Measurements from ENCODE around the gene CRLF2.
"Not testable (repeated sequence)": the region's sequence is repeated elsewhere in the genome, so short reads cannot be mapped to it uniquely, and the experiment has no call there.

Gene CRLF2

DNA sequence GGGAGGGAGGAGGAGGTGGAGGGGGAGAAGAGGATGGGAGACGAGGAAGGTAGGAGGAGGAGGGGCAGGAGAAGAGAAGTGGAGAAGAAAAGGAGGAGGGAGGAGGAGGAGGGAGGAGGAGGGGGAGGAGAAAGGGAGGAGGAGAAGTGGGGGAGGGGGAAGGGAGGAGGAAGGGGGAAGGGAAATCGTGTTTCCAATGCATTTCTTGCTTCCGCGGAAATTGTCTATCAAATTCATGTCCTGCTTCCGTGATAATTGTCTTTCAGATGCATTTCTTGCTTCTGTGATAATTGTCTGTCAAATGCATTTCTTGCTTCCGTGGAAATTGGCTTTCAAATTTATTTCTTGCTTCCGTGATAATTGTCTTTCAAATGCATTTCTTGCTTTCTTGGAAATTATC is 43.3 kb downstream of the CRLF2 start:
- no peak for DNase-seq (ENCODE audit: low spot score)

DNA sequence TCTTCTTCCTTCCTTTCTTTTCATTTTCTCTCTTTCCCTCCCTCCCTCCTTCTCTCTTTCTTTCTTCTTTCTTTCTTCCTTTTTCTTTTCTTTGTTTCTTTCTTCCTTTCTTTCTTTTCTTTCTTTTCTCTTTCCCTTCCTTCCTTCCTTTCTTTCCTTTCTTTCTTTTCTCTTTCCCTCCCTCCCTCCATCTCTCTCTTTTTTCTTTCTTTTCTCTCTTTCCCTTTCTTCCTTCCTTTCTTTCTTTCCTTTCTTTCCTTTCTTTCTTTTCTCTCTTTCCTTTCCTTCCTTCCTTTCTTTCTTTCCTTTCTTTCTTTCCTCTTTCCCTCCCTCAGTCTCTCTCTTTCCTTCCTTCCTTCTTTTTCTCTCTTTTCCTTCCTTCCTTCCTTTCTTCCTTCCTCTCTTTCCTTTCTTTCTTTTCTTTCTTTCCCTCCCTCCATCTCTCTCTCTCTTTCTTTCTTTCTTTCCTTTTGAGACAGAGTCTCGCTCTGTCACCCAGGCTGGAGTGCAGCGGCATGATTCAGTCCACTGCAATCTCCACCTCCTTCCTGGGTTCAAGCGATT is 44.4 kb downstream of the CRLF2 start:
- no peak for DNase-seq (ENCODE audit: low spot score)

DNA sequence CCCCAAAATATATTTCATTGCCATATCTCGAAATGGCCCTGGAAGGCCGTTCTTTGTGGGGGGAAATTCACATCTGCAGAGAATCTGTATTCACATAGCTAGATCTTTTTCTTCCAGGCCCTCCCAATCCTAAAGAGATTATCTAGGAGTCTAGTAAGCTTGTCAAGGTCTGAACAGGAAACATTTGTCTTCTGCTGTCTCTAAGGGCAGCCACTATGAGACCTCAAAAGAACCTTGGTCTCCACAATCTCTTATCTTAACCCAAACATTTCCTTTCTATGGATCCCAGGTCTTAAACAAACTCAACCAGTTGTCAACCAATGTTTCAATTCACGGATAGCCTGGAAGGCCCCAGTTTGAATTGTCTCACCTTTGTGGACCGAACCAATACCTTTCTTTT is 45.0 kb downstream of the CRLF2 start:
- DNase-seq (ENCODE audit: low spot score): no peak

DNA sequence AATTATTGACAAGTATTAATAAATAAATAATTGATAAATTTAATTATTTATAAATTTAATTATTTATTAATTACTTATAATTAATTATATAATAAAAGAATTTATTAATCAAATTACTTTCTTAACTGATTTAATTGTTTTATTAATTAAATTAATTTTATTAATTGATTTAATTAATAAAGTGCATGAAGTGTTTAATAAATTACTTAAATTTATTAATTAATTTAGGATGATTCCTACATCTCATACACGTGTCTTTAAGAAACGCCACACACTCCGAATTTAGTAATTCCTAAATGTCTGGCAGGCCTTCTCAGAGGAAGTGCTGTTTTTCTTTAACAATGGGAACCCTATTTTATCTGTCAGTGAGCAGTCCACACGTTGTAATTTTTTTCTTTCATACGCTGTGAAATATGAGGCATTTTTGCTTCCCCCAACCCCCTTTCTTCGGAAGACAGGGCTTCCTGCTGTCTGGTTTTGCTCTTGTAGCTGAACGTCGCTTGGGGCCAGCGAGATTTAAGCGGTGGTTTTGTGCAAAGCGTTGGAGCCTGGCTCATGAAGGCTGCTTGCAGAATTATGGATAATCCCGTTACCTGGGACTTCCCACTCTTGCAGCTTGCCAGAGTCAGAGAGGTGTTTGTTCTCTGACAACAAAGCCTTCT is 46.8 kb downstream of the CRLF2 start:
- no peak for DNase-seq (ENCODE audit: low spot score)

DNA sequence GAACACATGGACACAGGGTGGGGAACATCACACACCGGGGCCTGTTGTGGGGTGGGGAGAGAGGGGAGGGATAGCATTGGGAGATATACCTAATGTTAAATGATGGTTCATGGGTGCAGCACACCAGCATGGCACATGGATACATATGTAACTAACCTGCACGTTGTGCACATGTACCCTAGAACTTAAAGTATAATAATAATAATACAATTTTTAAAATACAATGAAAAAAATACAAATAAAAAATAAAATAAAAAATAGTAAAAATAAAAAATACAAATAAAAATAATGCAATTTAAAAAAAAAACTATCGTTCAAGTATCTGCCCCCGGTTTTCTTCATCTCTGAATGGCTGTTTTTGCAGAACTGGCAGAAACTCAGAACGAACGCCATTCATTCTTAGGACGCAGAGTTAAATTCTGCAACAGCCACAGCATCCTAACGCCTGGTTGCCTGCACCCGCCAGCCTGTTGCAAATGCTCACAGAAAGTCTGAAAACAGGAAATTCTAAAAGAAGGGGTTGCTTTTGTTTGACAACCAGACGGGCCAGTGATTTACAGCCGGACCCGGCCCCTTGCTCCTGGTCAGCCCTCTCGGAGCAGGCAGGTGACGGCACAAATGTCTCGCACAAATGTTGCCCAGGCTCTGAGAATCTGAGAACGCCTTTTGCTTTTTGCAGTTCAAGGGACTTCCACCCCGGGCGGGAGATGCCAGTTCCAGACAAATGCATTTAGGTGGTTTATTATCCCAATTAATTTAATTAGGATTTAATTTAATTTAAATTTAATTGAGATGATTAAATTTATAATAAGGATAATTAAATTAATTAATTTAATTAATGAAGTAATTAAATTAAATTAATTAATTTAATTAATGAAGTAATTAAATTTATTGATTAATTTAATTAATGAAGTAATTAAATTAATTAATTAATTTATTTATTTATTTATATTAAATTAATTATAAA is 47.8 kb downstream of the CRLF2 start:
- DNase-seq (ENCODE audit: low spot score): no peak

DNA sequence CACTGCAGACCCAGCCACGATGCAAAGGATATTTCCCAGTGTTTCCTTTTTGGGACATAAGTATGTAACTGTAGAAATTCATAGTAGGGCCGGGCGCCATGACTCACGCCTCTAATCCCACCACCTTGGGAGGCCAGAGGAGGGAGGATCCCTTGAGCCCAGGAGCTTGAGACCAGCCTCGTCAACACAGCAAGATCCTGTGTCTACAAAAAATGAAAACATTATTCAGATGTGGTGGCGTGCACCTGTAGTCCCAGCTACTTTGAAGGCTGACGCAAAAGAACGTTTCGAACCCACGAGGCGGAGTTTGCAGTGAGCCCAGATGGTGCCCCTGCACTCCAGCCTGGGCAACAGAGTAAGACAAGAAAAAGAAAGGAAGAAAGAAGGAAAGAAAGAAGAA is 49.2 kb downstream of the CRLF2 start:
- no peak for DNase-seq (ENCODE audit: low spot score)

DNA sequence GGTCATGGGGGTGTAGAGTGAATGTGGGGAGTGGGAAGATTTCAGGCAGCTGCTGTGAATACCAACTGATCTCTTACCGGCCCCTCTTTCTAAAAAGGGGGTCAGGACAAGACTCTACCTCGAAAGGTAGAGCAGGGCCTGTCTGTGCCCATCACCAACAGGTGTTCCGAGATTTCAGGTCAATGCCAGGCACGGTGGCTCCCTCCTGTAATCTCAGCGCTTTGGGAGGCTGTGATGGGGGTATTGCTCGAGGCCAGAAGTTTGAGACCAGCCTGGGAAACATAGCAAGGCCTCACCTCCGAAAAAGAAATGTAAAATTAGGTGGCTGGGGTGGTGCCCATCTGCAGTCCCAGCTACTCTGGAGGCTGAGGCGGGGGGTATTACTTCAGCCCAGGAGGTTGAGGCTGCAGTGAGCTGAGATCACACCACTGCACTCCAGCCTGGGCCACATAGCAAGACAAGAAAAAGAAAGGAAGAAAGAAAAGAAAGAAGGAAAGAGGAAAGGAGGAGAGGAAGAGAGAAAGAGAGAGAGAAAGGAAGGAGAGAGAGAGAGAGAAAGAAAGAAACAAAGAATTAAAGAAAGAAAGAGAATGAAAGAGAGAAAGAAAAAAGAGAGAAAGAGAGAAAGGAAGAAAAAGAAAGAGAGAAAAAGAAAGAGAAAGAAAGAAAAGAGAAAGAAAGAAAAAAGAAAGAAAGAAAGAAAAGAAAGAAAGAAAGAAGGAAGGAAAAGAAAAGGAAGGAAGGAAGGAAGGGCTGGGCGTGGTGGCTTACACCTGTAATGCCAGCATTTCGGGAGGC is 50.1 kb downstream of the CRLF2 start:
- no peak for DNase-seq (ENCODE audit: low spot score)

DNA sequence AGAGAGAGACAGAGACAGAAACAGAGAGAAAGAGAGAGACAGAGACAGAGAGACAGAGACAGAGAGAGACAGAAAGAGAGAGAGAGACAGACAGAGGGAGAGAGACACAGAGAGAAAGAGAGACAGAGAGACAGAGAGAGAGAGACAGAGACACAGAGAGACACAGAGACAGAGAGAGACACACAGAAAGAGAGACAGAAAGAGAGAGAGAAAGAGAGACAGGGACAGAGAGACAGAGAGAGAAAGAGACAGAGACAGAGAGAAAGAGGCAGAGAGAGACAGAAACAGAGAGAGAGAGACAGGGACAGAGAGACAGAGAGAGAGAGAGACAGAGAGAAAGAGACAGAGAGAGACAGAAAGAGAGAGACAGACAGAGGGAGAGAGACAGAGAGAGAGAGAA is 52.9 kb downstream of the CRLF2 start:
- DNase-seq (ENCODE audit: low spot score): no peak

DNA sequence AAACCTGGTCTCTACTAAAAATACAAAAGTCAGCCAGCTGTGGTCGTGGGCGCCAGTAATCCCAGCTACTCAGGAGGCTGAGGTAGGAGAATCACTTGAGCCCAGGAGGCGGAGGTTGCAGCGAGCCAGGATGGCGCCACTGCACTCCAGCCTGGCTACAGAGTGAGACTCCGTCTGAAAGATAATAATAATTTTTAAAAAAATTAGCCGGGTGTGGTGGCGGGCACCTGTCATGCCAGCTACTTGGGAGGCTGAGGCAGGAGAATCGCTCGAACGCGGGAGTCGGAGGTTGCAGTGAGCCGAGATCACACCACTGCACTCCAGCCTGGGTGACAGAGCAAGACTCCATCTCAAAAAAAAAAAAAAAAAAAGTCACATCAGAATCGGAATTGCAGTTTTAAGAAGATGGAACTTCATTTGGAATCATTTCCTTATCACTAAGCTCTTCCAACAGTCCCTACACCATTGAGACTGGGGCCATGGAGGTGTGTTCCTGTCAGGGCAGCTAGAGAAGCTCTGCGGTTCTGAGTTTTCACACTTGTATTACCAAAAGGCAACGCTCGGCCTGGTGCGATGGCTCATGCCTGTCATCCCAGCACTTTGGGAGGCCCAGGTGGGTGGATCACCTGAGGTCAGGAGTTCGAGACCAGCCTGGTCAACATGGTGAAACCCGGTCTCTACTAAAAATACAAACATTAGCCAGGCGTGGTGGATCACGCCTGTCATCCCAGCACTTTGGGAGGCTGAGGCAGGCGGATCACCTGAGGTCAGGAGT is 55.6 kb downstream of the CRLF2 start:
- DNase-seq (ENCODE audit: low spot score): not testable (repeated sequence)

DNA sequence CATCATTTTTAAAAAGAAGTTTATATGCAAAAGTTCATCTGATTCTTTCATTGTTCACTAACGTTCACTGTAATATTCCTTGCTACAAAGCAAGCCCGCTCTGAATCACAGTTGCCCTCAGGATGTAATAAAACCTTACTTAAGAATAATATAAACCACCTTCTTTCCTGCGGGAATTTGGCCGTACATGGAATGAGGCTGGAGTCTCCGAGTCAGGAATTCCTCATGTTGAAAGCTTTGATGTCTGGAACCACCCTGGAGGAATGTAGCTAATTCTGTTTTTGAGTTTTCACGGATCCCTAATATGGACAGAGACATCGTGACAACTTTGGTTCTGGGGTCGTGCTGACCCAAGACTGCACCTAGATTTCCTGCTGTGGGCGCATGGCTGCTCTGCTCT is 58.5 kb downstream of the CRLF2 start:
- no peak for DNase-seq (ENCODE audit: low spot score)

DNA sequence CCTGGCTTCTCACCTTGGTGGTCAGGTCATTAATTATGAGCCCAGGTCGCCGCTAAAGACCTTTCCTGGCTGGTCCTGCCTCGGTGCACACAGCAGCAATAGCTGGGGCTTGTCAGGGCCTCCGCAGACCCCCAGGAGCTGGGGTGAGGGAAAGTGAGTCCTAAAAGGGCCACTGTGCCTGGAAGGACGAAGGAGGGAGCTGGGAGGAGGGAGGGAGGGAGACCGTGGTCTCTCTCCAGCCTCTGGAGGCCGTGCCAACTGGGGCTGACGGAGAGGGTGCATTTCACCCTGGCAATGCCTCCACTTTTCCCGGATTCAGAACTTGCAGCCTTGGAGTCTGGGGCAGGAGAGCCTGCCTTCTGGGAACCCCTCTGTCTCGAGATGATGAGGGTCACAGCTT is 60.4 kb downstream of the CRLF2 start:
- DNase-seq (ENCODE audit: low spot score): no peak

DNA sequence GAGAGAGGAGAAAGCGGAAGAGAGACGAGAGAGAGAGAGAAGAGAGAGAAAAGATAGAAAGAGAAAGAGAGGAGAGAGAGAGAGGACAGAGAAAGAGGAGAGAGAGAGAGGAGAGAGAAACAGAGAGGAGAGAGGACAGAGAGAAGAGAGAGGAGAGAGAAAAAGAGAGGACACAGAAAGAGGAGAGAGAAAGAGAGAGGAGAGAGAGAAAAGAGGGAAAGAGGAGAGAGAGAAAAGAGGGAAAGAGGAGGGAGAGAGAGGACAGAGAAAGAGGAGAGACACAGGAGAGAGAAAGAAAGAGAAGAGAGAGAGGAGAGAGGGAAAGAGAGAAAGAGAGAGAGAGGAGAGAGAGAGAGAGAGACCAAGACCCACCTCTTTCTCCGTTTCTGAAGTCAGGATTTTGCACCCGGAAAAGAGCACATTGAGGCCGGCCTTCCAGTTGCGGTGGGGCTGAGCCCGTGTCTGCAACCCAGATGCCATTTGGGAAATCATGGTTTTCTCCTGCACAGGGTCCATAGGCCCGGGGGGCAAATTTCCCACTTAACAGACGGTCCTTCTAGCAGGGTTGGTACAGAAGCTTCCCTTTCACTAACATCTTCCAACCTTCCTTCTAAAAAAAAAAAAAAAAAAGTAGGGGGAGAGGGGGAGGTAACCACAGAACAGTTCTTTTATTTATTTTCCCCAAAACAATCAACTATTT is 60.9 kb downstream of the CRLF2 start:
- DNase-seq (ENCODE audit: low spot score): no peak

DNA sequence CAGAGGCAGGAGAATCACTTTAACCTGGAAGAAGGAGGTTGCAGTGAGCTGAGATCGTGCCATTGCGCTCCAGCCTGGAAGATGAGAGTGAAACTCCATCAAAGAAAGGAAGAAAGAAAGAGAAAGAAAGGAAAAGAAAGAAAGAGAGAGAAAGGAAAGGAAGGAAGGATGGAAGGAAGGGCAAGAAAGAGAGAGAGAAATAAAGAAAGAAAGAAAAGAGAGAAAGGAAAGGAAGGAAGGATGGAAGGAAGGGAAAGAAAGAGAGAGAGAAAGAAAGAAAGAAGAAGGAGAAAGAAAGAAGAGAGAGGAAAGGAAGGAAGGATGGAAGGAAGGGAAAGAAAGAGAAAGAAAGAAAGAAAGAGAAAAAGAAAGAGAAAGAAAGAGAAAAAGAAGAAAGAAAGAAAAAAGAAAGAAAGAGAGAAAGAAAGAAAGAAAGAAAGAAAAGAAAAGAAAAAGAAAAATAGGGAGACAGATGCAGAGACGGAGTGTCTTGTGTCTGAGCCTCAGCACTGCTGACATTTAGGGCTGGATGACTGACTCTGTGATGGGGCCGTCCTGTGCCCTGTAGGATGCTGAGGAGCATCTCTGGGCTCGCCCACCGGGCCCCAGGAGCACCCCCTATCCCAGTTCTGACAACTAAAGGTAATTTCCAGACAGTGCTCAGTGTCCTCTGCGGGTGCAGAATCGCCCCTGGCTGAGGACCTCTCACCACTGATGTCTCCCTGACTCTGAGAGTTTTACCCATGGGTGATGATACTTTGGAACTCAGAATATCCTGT is 61.7 kb downstream of the CRLF2 start:
- DNase-seq (ENCODE audit: low spot score): no peak

DNA sequence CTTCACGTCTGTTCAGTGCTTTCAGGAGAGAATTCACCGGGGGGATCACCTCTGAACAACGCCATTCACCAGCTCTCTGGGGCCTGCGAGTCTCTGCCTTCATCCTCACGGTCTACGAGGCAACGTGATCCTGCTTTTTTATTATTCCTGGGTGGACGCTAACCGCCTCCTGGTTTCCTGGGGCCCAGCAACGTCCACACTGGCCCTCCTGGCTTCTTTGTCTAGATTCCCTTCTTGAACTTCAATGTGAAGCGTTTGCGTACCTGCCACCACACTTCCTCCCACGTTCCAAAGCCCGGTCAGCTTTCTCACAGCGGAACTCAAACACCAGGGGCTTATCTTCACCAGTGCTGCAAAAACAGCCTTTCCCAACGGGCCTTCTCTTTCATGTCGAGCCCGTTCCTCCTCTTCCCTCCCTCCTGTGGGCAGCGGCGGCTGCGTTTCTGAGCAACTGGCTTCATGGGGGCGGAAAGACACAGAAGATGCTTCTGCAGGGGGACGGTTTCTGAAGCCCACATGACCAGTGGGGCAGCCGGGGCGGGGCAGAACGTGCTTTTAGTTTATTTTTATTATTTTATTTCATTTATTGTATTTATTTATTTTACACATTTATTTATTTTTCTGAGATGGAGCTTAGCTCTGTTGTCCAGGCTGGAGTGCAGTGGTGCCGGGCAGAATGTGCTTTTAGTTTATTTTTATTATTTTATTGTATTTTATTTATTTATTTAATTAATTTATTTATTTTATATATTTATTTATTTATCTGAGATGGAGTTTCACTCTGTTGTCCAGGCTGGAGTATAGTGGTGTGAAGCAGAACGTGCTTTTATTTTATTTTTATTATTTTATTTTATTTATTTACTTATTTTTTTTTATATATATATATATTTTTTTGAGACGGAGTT is 64.6 kb downstream of the CRLF2 start:
- no peak for DNase-seq (ENCODE audit: low spot score)

DNA sequence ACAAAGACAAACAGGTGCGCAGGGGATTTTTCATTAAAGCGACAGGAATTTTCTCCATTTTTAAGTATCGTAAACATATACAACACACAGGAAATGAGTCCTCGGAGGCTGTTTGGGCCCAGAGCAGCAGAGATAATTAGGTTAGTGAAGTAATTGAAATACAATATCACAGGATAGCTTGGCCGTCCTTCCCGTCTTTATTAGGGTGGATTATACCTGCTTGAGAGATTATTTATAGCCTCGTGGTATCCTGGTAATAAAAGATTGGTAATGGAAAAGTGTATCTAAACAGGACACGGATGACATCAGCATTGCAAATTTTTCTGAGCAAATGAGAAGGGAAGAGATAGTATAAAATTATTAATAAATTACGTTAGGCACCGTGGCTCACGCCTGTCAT is 68.2 kb downstream of the CRLF2 start:
- no peak for DNase-seq (ENCODE audit: low spot score)

Measured in globus pallidus (tissue), 1 donor.